Activated gamma-delta T cell treated with Interleukin-2 at 50 U/mL for 16 hours (primary cell): ENCODE measurements around the gene TRAPPC2L.

ENCODE experiments used
- DNase-seq: peaks from one replicate; pipeline ENCODE4 v3.0.0-alpha.2; 2020

Gene TRAPPC2L

GRCh38 chr16:88856828-88857727 lies at the start of gene TRAPPC2L, which contains the start of gene GALNS:
Gene TRAPPC2L, plus strand, starts transcription at chr16:88857127. Its CDS starts 24 bp downstream, at chr16:88857151.
Gene GALNS, minus strand, starts transcription at chr16:88856947. Its CDS starts 70 bp downstream, at chr16:88856877.
- peak; percentile 99 for DNase-seq

GRCh38 chr16:88807142-88807625 lies 49.7 kb upstream of the TRAPPC2L start:
- no peak for DNase-seq

GRCh38 chr16:88807626-88808453 lies 49.1 kb upstream of the TRAPPC2L start:
- no peak for DNase-seq

- DNase-seq = no peak
These were observed 47.8 kb upstream of the TRAPPC2L start for GRCh38 chr16:88809068-88809675.

GRCh38 chr16:88809676-88810165 lies 47.2 kb upstream of the TRAPPC2L start:
- no peak for DNase-seq

- DNase-seq = no peak
These were observed 46.6 kb upstream of the TRAPPC2L start for GRCh38 chr16:88810166-88810911.

GRCh38 chr16:88810912-88811768 lies 45.8 kb upstream of the TRAPPC2L start:
- DNase-seq = peak; percentile 68

GRCh38 chr16:88811769-88812512 lies 45.0 kb upstream of the TRAPPC2L start, which contains the start of gene APRT:
Gene APRT, minus strand, starts transcription at chr16:88811928. Its CDS starts 29 bp downstream, at chr16:88811899.
- peak; percentile 97 for DNase-seq

- DNase-seq = no peak
These were observed 44.2 kb upstream of the TRAPPC2L start for GRCh38 chr16:88812513-88813268.

GRCh38 chr16:88813269-88814143 lies 43.4 kb upstream of the TRAPPC2L start:
- DNase-seq = no peak

- DNase-seq = no peak
These were observed 42.8 kb upstream of the TRAPPC2L start for GRCh38 chr16:88814144-88814502.

GRCh38 chr16:88815227-88815626 lies 41.7 kb upstream of the TRAPPC2L start:
- no peak for DNase-seq

GRCh38 chr16:88815901-88816589 lies 40.9 kb upstream of the TRAPPC2L start:
- peak; percentile 53 for DNase-seq

GRCh38 chr16:88816736-88817535 lies 40.0 kb upstream of the TRAPPC2L start:
- DNase-seq = no peak

- no peak for DNase-seq
These were observed 38.9 kb upstream of the TRAPPC2L start for GRCh38 chr16:88817785-88818574.

GRCh38 chr16:88818575-88818874 lies 38.4 kb upstream of the TRAPPC2L start:
- DNase-seq = no peak
